K562 (cell line): Measurements from ENCODE around the gene IRF9. TPM values are rescaled to one million over a fixed set of nuclear protein-coding genes. Genes with fewer than 3 reads are reported as not detected.

Experiments used
- CHCHD3 ChIP-seq: fragments of 250-450 bp; sonication (Bioruptor Pico); IDR thresholded peaks from 2 replicates; pipeline ENCODE4 v2.1.2; 2022; ENCODE audit warnings: mild to moderate bottlenecking
- EGR1 ChIP-seq: fragments of 450-650 bp; conservative IDR thresholded peaks from 2 replicates; pipeline ENCODE4 v1.6.1; 2017; ENCODE audit warnings: mild to moderate bottlenecking
- FOXJ3 ChIP-seq: sonication (generic); formaldehyde crosslinking; IDR thresholded peaks from 2 replicates; pipeline ENCODE4 v1.4.0; 2020; ENCODE audit warnings: mild to moderate bottlenecking, missing genetic modification reagents
- GTF2A2 ChIP-seq: IDR thresholded peaks from 2 replicates; pipeline ENCODE4 v1.6.1; 2016; ENCODE audit warnings: mild to moderate bottlenecking, missing genetic modification characterization, missing compliant biosample characterization
- HSF4 ChIP-seq: fragments of 250-450 bp; sonication (Bioruptor Pico); IDR thresholded peaks from 2 replicates; pipeline ENCODE4 v2.1.2; 2022; ENCODE audit warnings: mild to moderate bottlenecking, moderate library complexity, borderline replicate concordance
- MEIS2 ChIP-seq: fragments of 450-650 bp; IDR thresholded peaks from 2 replicates; pipeline ENCODE4 v1.6.1; 2014; ENCODE audit warnings: mild to moderate bottlenecking; ENCODE audit not compliant: partially characterized antibody
- PPARD ChIP-seq: fragments of 250-450 bp; sonication (Bioruptor Pico); IDR thresholded peaks from 2 replicates; pipeline ENCODE4 v1.8.0; 2022; ENCODE audit warnings: inconsistent platforms, mild to moderate bottlenecking, moderate library complexity
- WHSC1 ChIP-seq: IDR thresholded peaks from one replicate; pipeline ENCODE4 v1.6.1; 2012; ENCODE audit warnings: low read length, control low read depth, inconsistent platforms
- polyA plus RNA-seq, 8 experiments: library from polyadenylated mRNA; depleted of rRNA in 4 of 8; stranded (reverse) in 5 of 8; unstranded in 3 of 8; fragments of >200 nt; fragmentation: Nextera tagmentation in 2 of 8; fragmentation: Illumina TruSeq in 1 of 8; extraction: Ambion mirVana in 2 of 8; extraction: Trizol in 1 of 8; gene quantifications; 2 replicates each; pipeline versions ENCODE4 v1.2.1 to v1.2.3, GENCODE V29; 2011 to 2014; ENCODE audit warnings: inconsistent platforms in 1 of 8, missing spikeins in 1 of 8
- total RNA-seq, 7 experiments: library from RNA; depleted of rRNA in 6 of 7; stranded (reverse); fragments of >200 nt in 6 of 7; fragmentation: Illumina TruSeq in 2 of 7; extraction: Trizol in 2 of 7; gene quantifications; 2 replicates each; pipeline versions ENCODE4 v1.2.1 to v1.2.3, GENCODE V29; 2011 to 2021; ENCODE audit warnings: low replicate concordance in 1 of 7
- TF ChIP-seq, protein P1 (sequence below): fragments of 450-650 bp; IDR thresholded peaks from 2 replicates; pipeline ENCODE4 v1.6.1; 2016; ENCODE audit warnings: missing biosample characterization, missing genetic modification characterization
- TF ChIP-seq, protein P2 (sequence below), 2 experiments: fragments of 450-650 bp in 1 of 2; sonication (generic) in 1 of 2; formaldehyde crosslinking in 1 of 2; IDR thresholded peaks; 2 replicates each; pipeline versions ENCODE4 v1.7.1 to v1.9.0; 2016 to 2022; ENCODE audit warnings: inconsistent platforms in 1 of 2, mild to moderate bottlenecking in 1 of 2, missing genetic modification reagents in 1 of 2
- TF ChIP-seq, protein P3 (sequence below): fragments of 250-450 bp; sonication (Bioruptor Pico); IDR thresholded peaks from 2 replicates; pipeline ENCODE4 v1.4.0; 2020; ENCODE audit warnings: mild to moderate bottlenecking
- TF ChIP-seq, protein P4 (sequence below): fragments of 250-450 bp; sonication (Bioruptor Pico); IDR thresholded peaks from 2 replicates; pipeline ENCODE4 v1.8.0; 2021; ENCODE audit warnings: moderate library complexity, mild to moderate bottlenecking, inconsistent platforms

IRF9 gene
- total and polyA plus RNA-seq, 9 of the 15 experiments (the other 6 are each of a cell fraction or from before 2014, with no cell fraction given): 0.79 to 14.8 (median 6.1) TPM

- TF ChIP-seq, protein P1, sequence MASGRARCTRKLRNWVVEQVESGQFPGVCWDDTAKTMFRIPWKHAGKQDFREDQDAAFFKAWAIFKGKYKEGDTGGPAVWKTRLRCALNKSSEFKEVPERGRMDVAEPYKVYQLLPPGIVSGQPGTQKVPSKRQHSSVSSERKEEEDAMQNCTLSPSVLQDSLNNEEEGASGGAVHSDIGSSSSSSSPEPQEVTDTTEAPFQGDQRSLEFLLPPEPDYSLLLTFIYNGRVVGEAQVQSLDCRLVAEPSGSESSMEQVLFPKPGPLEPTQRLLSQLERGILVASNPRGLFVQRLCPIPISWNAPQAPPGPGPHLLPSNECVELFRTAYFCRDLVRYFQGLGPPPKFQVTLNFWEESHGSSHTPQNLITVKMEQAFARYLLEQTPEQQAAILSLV (tag): no peak
- TF ChIP-seq, protein P2, sequence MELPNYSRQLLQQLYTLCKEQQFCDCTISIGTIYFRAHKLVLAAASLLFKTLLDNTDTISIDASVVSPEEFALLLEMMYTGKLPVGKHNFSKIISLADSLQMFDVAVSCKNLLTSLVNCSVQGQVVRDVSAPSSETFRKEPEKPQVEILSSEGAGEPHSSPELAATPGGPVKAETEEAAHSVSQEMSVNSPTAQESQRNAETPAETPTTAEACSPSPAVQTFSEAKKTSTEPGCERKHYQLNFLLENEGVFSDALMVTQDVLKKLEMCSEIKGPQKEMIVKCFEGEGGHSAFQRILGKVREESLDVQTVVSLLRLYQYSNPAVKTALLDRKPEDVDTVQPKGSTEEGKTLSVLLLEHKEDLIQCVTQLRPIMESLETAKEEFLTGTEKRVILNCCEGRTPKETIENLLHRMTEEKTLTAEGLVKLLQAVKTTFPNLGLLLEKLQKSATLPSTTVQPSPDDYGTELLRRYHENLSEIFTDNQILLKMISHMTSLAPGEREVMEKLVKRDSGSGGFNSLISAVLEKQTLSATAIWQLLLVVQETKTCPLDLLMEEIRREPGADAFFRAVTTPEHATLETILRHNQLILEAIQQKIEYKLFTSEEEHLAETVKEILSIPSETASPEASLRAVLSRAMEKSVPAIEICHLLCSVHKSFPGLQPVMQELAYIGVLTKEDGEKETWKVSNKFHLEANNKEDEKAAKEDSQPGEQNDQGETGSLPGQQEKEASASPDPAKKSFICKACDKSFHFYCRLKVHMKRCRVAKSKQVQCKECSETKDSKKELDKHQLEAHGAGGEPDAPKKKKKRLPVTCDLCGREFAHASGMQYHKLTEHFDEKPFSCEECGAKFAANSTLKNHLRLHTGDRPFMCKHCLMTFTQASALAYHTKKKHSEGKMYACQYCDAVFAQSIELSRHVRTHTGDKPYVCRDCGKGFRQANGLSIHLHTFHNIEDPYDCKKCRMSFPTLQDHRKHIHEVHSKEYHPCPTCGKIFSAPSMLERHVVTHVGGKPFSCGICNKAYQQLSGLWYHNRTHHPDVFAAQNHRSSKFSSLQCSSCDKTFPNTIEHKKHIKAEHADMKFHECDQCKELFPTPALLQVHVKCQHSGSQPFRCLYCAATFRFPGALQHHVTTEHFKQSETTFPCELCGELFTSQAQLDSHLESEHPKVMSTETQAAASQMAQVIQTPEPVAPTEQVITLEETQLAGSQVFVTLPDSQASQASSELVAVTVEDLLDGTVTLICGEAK (IDR thresholded peaks at IDR 0.05): no peak
- TF ChIP-seq, protein P2 (CRISPR knock-in tag; IDR thresholded peaks at IDR 0.05): no peak
- peak; percentile 99 for TF ChIP-seq MEIS2
- TF ChIP-seq HSF4 (CRISPR knock-in tag): no peak
- TF ChIP-seq, protein P3, sequence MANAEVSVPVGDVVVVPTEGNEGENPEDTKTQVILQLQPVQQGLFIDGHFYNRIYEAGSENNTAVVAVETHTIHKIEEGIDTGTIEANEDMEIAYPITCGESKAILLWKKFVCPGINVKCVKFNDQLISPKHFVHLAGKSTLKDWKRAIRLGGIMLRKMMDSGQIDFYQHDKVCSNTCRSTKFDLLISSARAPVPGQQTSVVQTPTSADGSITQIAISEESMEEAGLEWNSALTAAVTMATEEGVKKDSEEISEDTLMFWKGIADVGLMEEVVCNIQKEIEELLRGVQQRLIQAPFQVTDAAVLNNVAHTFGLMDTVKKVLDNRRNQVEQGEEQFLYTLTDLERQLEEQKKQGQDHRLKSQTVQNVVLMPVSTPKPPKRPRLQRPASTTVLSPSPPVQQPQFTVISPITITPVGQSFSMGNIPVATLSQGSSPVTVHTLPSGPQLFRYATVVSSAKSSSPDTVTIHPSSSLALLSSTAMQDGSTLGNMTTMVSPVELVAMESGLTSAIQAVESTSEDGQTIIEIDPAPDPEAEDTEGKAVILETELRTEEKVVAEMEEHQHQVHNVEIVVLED (CRISPR knock-in tag): peak; percentile 64
- TF ChIP-seq PPARD (CRISPR knock-in tag): no peak
- TF ChIP-seq WHSC1: no peak
- peak; percentile 98 for TF ChIP-seq EGR1
- TF ChIP-seq FOXJ3 (CRISPR knock-in tag): no peak
- TF ChIP-seq, protein P4, sequence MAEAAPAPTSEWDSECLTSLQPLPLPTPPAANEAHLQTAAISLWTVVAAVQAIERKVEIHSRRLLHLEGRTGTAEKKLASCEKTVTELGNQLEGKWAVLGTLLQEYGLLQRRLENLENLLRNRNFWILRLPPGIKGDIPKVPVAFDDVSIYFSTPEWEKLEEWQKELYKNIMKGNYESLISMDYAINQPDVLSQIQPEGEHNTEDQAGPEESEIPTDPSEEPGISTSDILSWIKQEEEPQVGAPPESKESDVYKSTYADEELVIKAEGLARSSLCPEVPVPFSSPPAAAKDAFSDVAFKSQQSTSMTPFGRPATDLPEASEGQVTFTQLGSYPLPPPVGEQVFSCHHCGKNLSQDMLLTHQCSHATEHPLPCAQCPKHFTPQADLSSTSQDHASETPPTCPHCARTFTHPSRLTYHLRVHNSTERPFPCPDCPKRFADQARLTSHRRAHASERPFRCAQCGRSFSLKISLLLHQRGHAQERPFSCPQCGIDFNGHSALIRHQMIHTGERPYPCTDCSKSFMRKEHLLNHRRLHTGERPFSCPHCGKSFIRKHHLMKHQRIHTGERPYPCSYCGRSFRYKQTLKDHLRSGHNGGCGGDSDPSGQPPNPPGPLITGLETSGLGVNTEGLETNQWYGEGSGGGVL (CRISPR knock-in tag): no peak
- no peak for TF ChIP-seq GTF2A2 (tag)
- no peak for TF ChIP-seq CHCHD3 (CRISPR knock-in tag)
These were observed 46.3 kb upstream of the IRF9 start, which contains the start of the genes DCAF11 and NRL (continued) for GRCh38 chr14:24114532-24115421.
